OCI-LY7 (cell line): ENCODE data around the gene TSPAN5.

Experiments
- CTCF ChIP-seq: fragments of 200-600 bp; sonication (generic); conservative IDR thresholded peaks from 2 replicates; pipeline ENCODE4 v1.5.1; 2014; ENCODE audit warnings: mild to moderate bottlenecking, antibody characterized with exemption, low read length, moderate library complexity, mixed read lengths
- EZH2phosphoT487 ChIP-seq: fragments of 200-600 bp; sonication (generic); IDR thresholded peaks from 2 replicates; pipeline ENCODE4 v1.6.1; 2018; ENCODE audit warnings: low read depth, borderline replicate concordance, mild to moderate bottlenecking, mixed run types, antibody characterized with exemption, low read length, moderate library complexity, mixed read lengths

- no peak for TF ChIP-seq CTCF
- no peak for TF ChIP-seq EZH2phosphoT487
Observed at GRCh38 chr4:98481167-98481566, 177.2 kb downstream of the TSPAN5 start.
